ENCODE results near the gene GJA8. TPM values are rescaled to one million over a fixed set of nuclear protein-coding genes. Genes with fewer than 3 reads are reported as not detected.
"Not testable (repeated sequence)": the region's sequence is repeated elsewhere in the genome, so short reads cannot be mapped to it uniquely, and the experiment has no call there.

GJA8 gene
- total RNA-seq, 1 experiment from 2014 or later, result not detected

- H3K27me3 ChIP-seq (replicated peaks; ENCODE audit: insufficient read depth, low read depth, low read length, poor library complexity); H3K4me1 ChIP-seq (ENCODE audit: insufficient read depth, low read length, poor library complexity, severe bottlenecking); POLR2A ChIA-PET (ENCODE audit: low non-redundant PET); intact Hi-C loops (cut with micrococcal nuclease; ENCODE audit: unreplicated experiment); H3K36me3 ChIP-seq (ENCODE audit: insufficient read depth, low read length, poor library complexity, severe bottlenecking); BruUV-seq (replicated peaks); CTCF ChIA-PET; H3K9me3 ChIP-seq (ENCODE audit: low read depth, low read length, poor library complexity, severe bottlenecking); H3K4me3 ChIP-seq (ENCODE audit: low read depth, low read length, poor library complexity, severe bottlenecking); H3K27ac ChIP-seq (ENCODE audit: low read depth, low read length, poor library complexity, severe bottlenecking); DNase-seq (ENCODE audit: low spot score): not testable (repeated sequence)
These were observed 40.0 kb downstream of the GJA8 start for GRCh38 chr1:147942563-147942962.

GRCh38 chr1:147949517-147949916 lies 46.9 kb downstream of the GJA8 start:
- CTCF ChIA-PET; H3K4me1 ChIP-seq (ENCODE audit: insufficient read depth, low read length, poor library complexity, severe bottlenecking); H3K27me3 ChIP-seq (replicated peaks; ENCODE audit: insufficient read depth, low read depth, low read length, poor library complexity); intact Hi-C loops (cut with micrococcal nuclease; ENCODE audit: unreplicated experiment); H3K4me3 ChIP-seq (ENCODE audit: low read depth, low read length, poor library complexity, severe bottlenecking); H3K9me3 ChIP-seq (ENCODE audit: low read depth, low read length, poor library complexity, severe bottlenecking); H3K36me3 ChIP-seq (ENCODE audit: insufficient read depth, low read length, poor library complexity, severe bottlenecking); DNase-seq (ENCODE audit: low spot score); BruUV-seq (replicated peaks); POLR2A ChIA-PET (ENCODE audit: low non-redundant PET); H3K27ac ChIP-seq (ENCODE audit: low read depth, low read length, poor library complexity, severe bottlenecking): not testable (repeated sequence)

Other genes with a start within 250 kb of the GJA8 start
- gene ACP6, start 232.3 kb upstream of the GJA8 start, total RNA-seq (2021), result 14.4 and 15.3 TPM in 2 replicates
- gene GJA5, start 142.2 kb upstream of the GJA8 start, total RNA-seq (2021), result 0.28 TPM in 1 of 2 replicates, not detected in the other
- 11.5 and 11.8 TPM in 2 replicates for gene GPR89B, start 25.6 kb downstream of the GJA8 start, total RNA-seq (2021)
- 14.1 and 14.4 TPM in 2 replicates for gene NBPF11, start 249.5 kb downstream of the GJA8 start, total RNA-seq (2021)